ENCODE measurements around the gene SLC25A12.
"Not testable (repeated sequence)": the region's sequence is repeated elsewhere in the genome, so short reads cannot be mapped to it uniquely, and the experiment has no call there.

SLC25A12 gene

GRCh38 chr2:171763602-171764001 is 130.4 kb downstream of the SLC25A12 start:
- no peaks in the 10 kb centered on the region; the same call in 1 of the 2 replicates for H3K36me3 ChIP-seq (ENCODE audit: control insufficient read depth, insufficient read depth, low read length)
- no peaks in the 10 kb centered on the region for H3K4me1 ChIP-seq (ENCODE audit: control insufficient read depth, insufficient read depth, low read length)
- H3K9me3 ChIP-seq (ENCODE audit: control insufficient read depth, insufficient read depth, low read length), result no peaks in the 10 kb centered on the region
- no CpG with 5 or more reads among the region's 3 CpGs for WGBS (ENCODE audit: insufficient coverage, insufficient read length)
- H3K27ac ChIP-seq (ENCODE audit: low read length), result no peak overlapping the region
- H3K4me3 ChIP-seq (ENCODE audit: low read length), result no peak overlapping the region
- no peaks in the 10 kb centered on the region for H3K27me3 ChIP-seq (ENCODE audit: control insufficient read depth, insufficient read depth, low read length)
- DNase-seq (ENCODE audit: low read depth, low spot score), result no peak

GRCh38 chr2:171762879-171763573 is 131.0 kb downstream of the SLC25A12 start:
- Histone ChIP-seq H3K4me1 (ENCODE audit: control insufficient read depth, insufficient read depth, low read length) (no peaks in the 10 kb centered on the region), H3K27me3 (ENCODE audit: control insufficient read depth, insufficient read depth, low read length) (no peaks in the 10 kb centered on the region), H3K27ac (ENCODE audit: low read length) (no peak overlapping the region), H3K36me3 (ENCODE audit: control insufficient read depth, insufficient read depth, low read length) (no peaks in the 10 kb centered on the region; the same call in 1 of the 2 replicates), H3K9me3 (ENCODE audit: control insufficient read depth, insufficient read depth, low read length) (no peaks in the 10 kb centered on the region), H3K4me3 (ENCODE audit: low read length) (no peak overlapping the region)
- no CpG with 5 or more reads among the region's 2 CpGs for WGBS (ENCODE audit: insufficient coverage, insufficient read length)
- DNase-seq (ENCODE audit: low read depth, low spot score), result no peak

GRCh38 chr2:171761176-171761575 is 132.9 kb downstream of the SLC25A12 start:
- H3K4me1 ChIP-seq (ENCODE audit: control insufficient read depth, insufficient read depth, low read length); H3K27me3 ChIP-seq (ENCODE audit: control insufficient read depth, insufficient read depth, low read length); H3K4me3 ChIP-seq (ENCODE audit: low read length); H3K9me3 ChIP-seq (ENCODE audit: control insufficient read depth, insufficient read depth, low read length); H3K36me3 ChIP-seq (ENCODE audit: control insufficient read depth, insufficient read depth, low read length); DNase-seq (ENCODE audit: low read depth, low spot score); H3K27ac ChIP-seq (ENCODE audit: low read length): not testable (repeated sequence)
- WGBS (ENCODE audit: insufficient coverage, insufficient read length), result no CpG with 5 or more reads among the region's 4 CpGs

- whole genome bisulfite sequencing (ENCODE audit: insufficient coverage, insufficient read length), result no CpG with 5 or more reads among the region's 1 CpG
- not testable (repeated sequence) for DNase-seq (ENCODE audit: low read depth, low spot score); H3K4me1 ChIP-seq (ENCODE audit: control insufficient read depth, insufficient read depth, low read length); H3K27me3 ChIP-seq (ENCODE audit: control insufficient read depth, insufficient read depth, low read length); H3K4me3 ChIP-seq (ENCODE audit: low read length); H3K36me3 ChIP-seq (ENCODE audit: control insufficient read depth, insufficient read depth, low read length); H3K27ac ChIP-seq (ENCODE audit: low read length); H3K9me3 ChIP-seq (ENCODE audit: control insufficient read depth, insufficient read depth, low read length)
These were observed 135.3 kb downstream of the SLC25A12 start for GRCh38 chr2:171758762-171759161.

- no peak for DNase-seq (ENCODE audit: low read depth, low spot score)
- no peak overlapping the region for H3K27ac ChIP-seq (ENCODE audit: low read length)
- H3K9me3 ChIP-seq (ENCODE audit: control insufficient read depth, insufficient read depth, low read length), result no peaks in the 10 kb centered on the region
- H3K4me3 ChIP-seq (ENCODE audit: low read length), result no peak overlapping the region
- no peaks in the 10 kb centered on the region; the same call in 1 of the 2 replicates for H3K36me3 ChIP-seq (ENCODE audit: control insufficient read depth, insufficient read depth, low read length)
- no peaks in the 10 kb centered on the region for H3K27me3 ChIP-seq (ENCODE audit: control insufficient read depth, insufficient read depth, low read length)
- H3K4me1 ChIP-seq (ENCODE audit: control insufficient read depth, insufficient read depth, low read length), result no peaks in the 10 kb centered on the region
- WGBS (ENCODE audit: insufficient coverage, insufficient read length), result no CpG with 5 or more reads among the region's 1 CpG
These were observed 139.6 kb downstream of the SLC25A12 start for GRCh38 chr2:171754254-171754939.

- no peak for DNase-seq (ENCODE audit: low read depth, low spot score)
- no peaks in the 10 kb centered on the region; the same call in 1 of the 2 replicates for H3K36me3 ChIP-seq (ENCODE audit: control insufficient read depth, insufficient read depth, low read length)
- H3K4me1 ChIP-seq (ENCODE audit: control insufficient read depth, insufficient read depth, low read length), result no peaks in the 10 kb centered on the region
- H3K4me3 ChIP-seq (ENCODE audit: low read length), result no peak overlapping the region
- H3K27me3 ChIP-seq (ENCODE audit: control insufficient read depth, insufficient read depth, low read length), result no peaks in the 10 kb centered on the region
- WGBS (ENCODE audit: insufficient coverage, insufficient read length), result no CpG with 5 or more reads among the region's 3 CpGs
- no peaks in the 10 kb centered on the region for H3K9me3 ChIP-seq (ENCODE audit: control insufficient read depth, insufficient read depth, low read length)
- no peak overlapping the region for H3K27ac ChIP-seq (ENCODE audit: low read length)
These were observed 146.7 kb downstream of the SLC25A12 start for GRCh38 chr2:171747371-171747770.

GRCh38 chr2:171745806-171746205 is 148.2 kb downstream of the SLC25A12 start:
- no peak overlapping the region for H3K27ac ChIP-seq (ENCODE audit: low read length)
- H3K36me3 ChIP-seq (ENCODE audit: control insufficient read depth, insufficient read depth, low read length), result no peaks in the 10 kb centered on the region; the same call in 1 of the 2 replicates
- no peaks in the 10 kb centered on the region for H3K27me3 ChIP-seq (ENCODE audit: control insufficient read depth, insufficient read depth, low read length)
- no peaks in the 10 kb centered on the region for H3K4me1 ChIP-seq (ENCODE audit: control insufficient read depth, insufficient read depth, low read length)
- DNase-seq (ENCODE audit: low read depth, low spot score), result no peak
- H3K4me3 ChIP-seq (ENCODE audit: low read length), result no peak overlapping the region
- H3K9me3 ChIP-seq (ENCODE audit: control insufficient read depth, insufficient read depth, low read length), result no peaks in the 10 kb centered on the region
- WGBS (ENCODE audit: insufficient coverage, insufficient read length), result no CpG with 5 or more reads among the region's 4 CpGs

- DNase-seq (ENCODE audit: low read depth, low spot score), result no peak
- no peak overlapping the region for H3K4me3 ChIP-seq (ENCODE audit: low read length)
- WGBS (ENCODE audit: insufficient coverage, insufficient read length), result no CpG with 5 or more reads among the region's 1 CpG
These were observed 148.9 kb downstream of the SLC25A12 start for GRCh38 chr2:171745141-171745540.

GRCh38 chr2:171742760-171743159 is 151.3 kb downstream of the SLC25A12 start:
- no peak for DNase-seq (ENCODE audit: low read depth, low spot score)
- WGBS (ENCODE audit: insufficient coverage, insufficient read length), result no CpG with 5 or more reads among the region's 1 CpG
- Histone ChIP-seq H3K27ac (ENCODE audit: low read length) (no peak overlapping the region), H3K36me3 (ENCODE audit: control insufficient read depth, insufficient read depth, low read length) (no peaks in the 10 kb centered on the region; the same call in 1 of the 2 replicates), H3K27me3 (ENCODE audit: control insufficient read depth, insufficient read depth, low read length) (no peaks in the 10 kb centered on the region), H3K9me3 (ENCODE audit: control insufficient read depth, insufficient read depth, low read length) (no peaks in the 10 kb centered on the region), H3K4me1 (ENCODE audit: control insufficient read depth, insufficient read depth, low read length) (no peaks in the 10 kb centered on the region), H3K4me3 (ENCODE audit: low read length) (no peak overlapping the region)

More at GRCh38 chr2:171745141-171745540, 148.9 kb downstream of the SLC25A12 start:
- no peaks in the 10 kb centered on the region for H3K27me3 ChIP-seq (ENCODE audit: control insufficient read depth, insufficient read depth, low read length)
- no peaks in the 10 kb centered on the region for H3K9me3 ChIP-seq (ENCODE audit: control insufficient read depth, insufficient read depth, low read length)
- no peak overlapping the region for H3K27ac ChIP-seq (ENCODE audit: low read length)
- H3K36me3 ChIP-seq (ENCODE audit: control insufficient read depth, insufficient read depth, low read length), result no peaks in the 10 kb centered on the region; the same call in 1 of the 2 replicates
- H3K4me1 ChIP-seq (ENCODE audit: control insufficient read depth, insufficient read depth, low read length), result no peaks in the 10 kb centered on the region

GRCh38 chr2:171741189-171741588 is 152.9 kb downstream of the SLC25A12 start:
- Histone ChIP-seq H3K27ac (ENCODE audit: low read length) (no peak overlapping the region), H3K4me1 (ENCODE audit: control insufficient read depth, insufficient read depth, low read length) (no peaks in the 10 kb centered on the region), H3K27me3 (ENCODE audit: control insufficient read depth, insufficient read depth, low read length) (no peaks in the 10 kb centered on the region), H3K4me3 (ENCODE audit: low read length) (no peak overlapping the region), H3K9me3 (ENCODE audit: control insufficient read depth, insufficient read depth, low read length) (no peaks in the 10 kb centered on the region), H3K36me3 (ENCODE audit: control insufficient read depth, insufficient read depth, low read length) (no peaks in the 10 kb centered on the region; the same call in 1 of the 2 replicates)
- no peak for DNase-seq (ENCODE audit: low read depth, low spot score)
- no CpG with 5 or more reads among the region's 2 CpGs for WGBS (ENCODE audit: insufficient coverage, insufficient read length)

Measured in iPS DF 6.9 (cell line).